Measurements from ENCODE around the gene RND1. TPM values are rescaled to one million over a fixed set of nuclear protein-coding genes. Genes with fewer than 3 reads are reported as not detected.

Gene RND1
- polyA plus RNA-seq, 1 of the 3 experiments (the other 2 are of a cell fraction) = 0.39 TPM

GRCh38 chr12:48899651-48900050 is 34.0 kb upstream of the RND1 start:
- no peaks in the 10 kb centered on the region for H3K9me3 ChIP-seq
- no peak overlapping the region for H3K27ac ChIP-seq (ENCODE audit: low read depth in 2 of 2, low read length in 1 of 2)
- H2AFZ ChIP-seq (ENCODE audit: low read depth) = no peak overlapping the region
- H3K4me2 ChIP-seq = no peak overlapping the region
- CTCF ChIA-PET = interaction anchor here (0.6 to 9.3 kb wide), 4 partner anchors 9 to 187 kb away, joined by 3 to 99 read pairs (median 4); no protein-coding TSS in a partner anchor
- POLR2A ChIA-PET = no interaction called here
- no peaks in the 10 kb centered on the region for H3K27me3 ChIP-seq (ENCODE audit: insufficient read depth)
- H3K79me2 ChIP-seq (ENCODE audit: insufficient read depth) = no peaks in the 10 kb centered on the region
- TF ChIP-seq ZBTB33 (IDR thresholded peaks at IDR 0.05; ENCODE audit: borderline replicate concordance, low read depth) (no peak), EP300 (IDR thresholded peaks at IDR 0.05; ENCODE audit: borderline replicate concordance in 1 of 2, low read depth in 1 of 2, low read length in 1 of 2) (no peak), MEF2A (IDR thresholded peaks at IDR 0.05; ENCODE audit: borderline replicate concordance, low read depth) (no peak), TCF12 (IDR thresholded peaks at IDR 0.05) (no peak), NRF1 (IDR thresholded peaks at IDR 0.05; ENCODE audit: low read depth, low read length) (no peak), USF1 (IDR thresholded peaks at IDR 0.05; ENCODE audit: borderline replicate concordance, low read depth) (no peak)
- H3K9me2 ChIP-seq = no peaks in the 10 kb centered on the region
- WGBS (ENCODE audit: low lambda C conversion rate) = 40% methylated on average over 2 of the region's 2 CpGs
- no peak overlapping the region for H3K9ac ChIP-seq
- peaks cover 4% of the 10 kb centered on the region for H3F3A ChIP-seq (replicated peaks; ENCODE audit: insufficient read depth)
- peaks cover 0 to 5% of the 10 kb centered on the region in 2 experiments; a peak in 1 of 4 replicates for H3K4me1 ChIP-seq (ENCODE audit: control insufficient read depth in 1 of 2, insufficient read depth in 2 of 2, low read depth in 1 of 2, low read length in 1 of 2)
- no peak for DNase-seq
- no peak overlapping the region for H3K4me3 ChIP-seq (ENCODE audit: low read depth in 2 of 2, low read length in 1 of 2)
- no peaks in the 10 kb centered on the region for H3K36me3 ChIP-seq (replicated peaks in 1 of 2; ENCODE audit: control insufficient read depth in 1 of 2, insufficient read depth in 2 of 2, low read length in 1 of 2)
- no peaks in the 10 kb centered on the region for H4K20me1 ChIP-seq (ENCODE audit: insufficient read depth)

GRCh38 chr12:48894271-48894670 is 28.6 kb upstream of the RND1 start:
- no peak overlapping the region for H3K9ac ChIP-seq
- H3K27me3 ChIP-seq (ENCODE audit: insufficient read depth) = no peaks in the 10 kb centered on the region; the same call in 1 of the 2 replicates
- ChIA-PET CTCF (interaction anchor here (1.0 to 5.2 kb wide), 4 partner anchors 9 to 84 kb away, joined by 4 to 27 read pairs (median 6); partner anchors contain the start of genes DDX23 and WNT1), POLR2A (interaction anchor here (0.5 to 0.6 kb wide), 2 partner anchors 42 to 62 kb away, joined by 3 to 5 read pairs; partner anchors contain the start of gene DDX23)
- 81% methylated on average over 1 of the region's 1 CpG for WGBS (ENCODE audit: low lambda C conversion rate)
- H3K4me1 ChIP-seq (ENCODE audit: control insufficient read depth in 1 of 2, insufficient read depth in 2 of 2, low read depth in 1 of 2, low read length in 1 of 2) = peaks cover 0 to 2% of the 10 kb centered on the region in 2 experiments; a peak in 1 of 4 replicates
- no peaks in the 10 kb centered on the region for H3F3A ChIP-seq (replicated peaks; ENCODE audit: insufficient read depth)
- no peak overlapping the region for H2AFZ ChIP-seq (ENCODE audit: low read depth)
- DNase-seq = no peak
- no peaks in the 10 kb centered on the region for H3K9me2 ChIP-seq
- H4K20me1 ChIP-seq (ENCODE audit: insufficient read depth) = no peaks in the 10 kb centered on the region
- H3K4me2 ChIP-seq = no peak overlapping the region
- no peaks in the 10 kb centered on the region for H3K36me3 ChIP-seq (replicated peaks in 1 of 2; ENCODE audit: control insufficient read depth in 1 of 2, insufficient read depth in 2 of 2, low read length in 1 of 2)
- no peak overlapping the region for H3K4me3 ChIP-seq (ENCODE audit: low read depth in 2 of 2, low read length in 1 of 2)
- no peaks in the 10 kb centered on the region for H3K9me3 ChIP-seq
- no peaks in the 10 kb centered on the region for H3K79me2 ChIP-seq (ENCODE audit: insufficient read depth)
- H3K27ac ChIP-seq (ENCODE audit: low read depth in 2 of 2, low read length in 1 of 2) = no peak overlapping the region
- TF ChIP-seq MXI1 (IDR thresholded peaks at IDR 0.05; ENCODE audit: low read depth, low read length) (no peak), PBX3 (IDR thresholded peaks at IDR 0.05) (no peak), IRF3 (IDR thresholded peaks at IDR 0.05; ENCODE audit: low read depth, low read length) (no peak), REST (IDR thresholded peaks at IDR 0.05; ENCODE audit: low read depth, low read length) (no peak), CTCF (IDR thresholded peaks at IDR 0.05) (no peak), NFIC (IDR thresholded peaks at IDR 0.05; ENCODE audit: borderline replicate concordance) (no peak), NRF1 (IDR thresholded peaks at IDR 0.05; ENCODE audit: low read depth, low read length) (no peak), FOXM1 (IDR thresholded peaks at IDR 0.05; ENCODE audit: low read depth) (no peak), FOXJ3 (CRISPR knock-in tag; IDR thresholded peaks at IDR 0.05) (no peak), USF1 (IDR thresholded peaks at IDR 0.05; ENCODE audit: borderline replicate concordance, low read depth) (no peak), GABPA (IDR thresholded peaks at IDR 0.05; ENCODE audit: low read depth) (no peak)

Measured in SK-N-SH (cell line).